GM18867 (cell line): ENCODE data around the gene ZNF438.
"Not testable (repeated sequence)": the region's sequence is repeated elsewhere in the genome, so short reads cannot be mapped to it uniquely, and the experiment has no call there.

Source experiments
- ATAC-seq: cut with Tn5 transposase; IDR thresholded peaks from one replicate; pipeline ENCODE4 v1.9.1; 2021; ENCODE audit warnings: mild to moderate bottlenecking, moderate library complexity; ENCODE audit not compliant: unreplicated experiment

ZNF438 gene, protein sequence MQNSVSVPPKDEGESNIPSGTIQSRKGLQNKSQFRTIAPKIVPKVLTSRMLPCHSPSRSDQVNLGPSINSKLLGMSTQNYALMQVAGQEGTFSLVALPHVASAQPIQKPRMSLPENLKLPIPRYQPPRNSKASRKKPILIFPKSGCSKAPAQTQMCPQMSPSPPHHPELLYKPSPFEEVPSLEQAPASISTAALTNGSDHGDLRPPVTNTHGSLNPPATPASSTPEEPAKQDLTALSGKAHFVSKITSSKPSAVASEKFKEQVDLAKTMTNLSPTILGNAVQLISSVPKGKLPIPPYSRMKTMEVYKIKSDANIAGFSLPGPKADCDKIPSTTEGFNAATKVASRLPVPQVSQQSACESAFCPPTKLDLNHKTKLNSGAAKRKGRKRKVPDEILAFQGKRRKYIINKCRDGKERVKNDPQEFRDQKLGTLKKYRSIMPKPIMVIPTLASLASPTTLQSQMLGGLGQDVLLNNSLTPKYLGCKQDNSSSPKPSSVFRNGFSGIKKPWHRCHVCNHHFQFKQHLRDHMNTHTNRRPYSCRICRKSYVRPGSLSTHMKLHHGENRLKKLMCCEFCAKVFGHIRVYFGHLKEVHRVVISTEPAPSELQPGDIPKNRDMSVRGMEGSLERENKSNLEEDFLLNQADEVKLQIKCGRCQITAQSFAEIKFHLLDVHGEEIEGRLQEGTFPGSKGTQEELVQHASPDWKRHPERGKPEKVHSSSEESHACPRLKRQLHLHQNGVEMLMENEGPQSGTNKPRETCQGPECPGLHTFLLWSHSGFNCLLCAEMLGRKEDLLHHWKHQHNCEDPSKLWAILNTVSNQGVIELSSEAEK

DNA sequence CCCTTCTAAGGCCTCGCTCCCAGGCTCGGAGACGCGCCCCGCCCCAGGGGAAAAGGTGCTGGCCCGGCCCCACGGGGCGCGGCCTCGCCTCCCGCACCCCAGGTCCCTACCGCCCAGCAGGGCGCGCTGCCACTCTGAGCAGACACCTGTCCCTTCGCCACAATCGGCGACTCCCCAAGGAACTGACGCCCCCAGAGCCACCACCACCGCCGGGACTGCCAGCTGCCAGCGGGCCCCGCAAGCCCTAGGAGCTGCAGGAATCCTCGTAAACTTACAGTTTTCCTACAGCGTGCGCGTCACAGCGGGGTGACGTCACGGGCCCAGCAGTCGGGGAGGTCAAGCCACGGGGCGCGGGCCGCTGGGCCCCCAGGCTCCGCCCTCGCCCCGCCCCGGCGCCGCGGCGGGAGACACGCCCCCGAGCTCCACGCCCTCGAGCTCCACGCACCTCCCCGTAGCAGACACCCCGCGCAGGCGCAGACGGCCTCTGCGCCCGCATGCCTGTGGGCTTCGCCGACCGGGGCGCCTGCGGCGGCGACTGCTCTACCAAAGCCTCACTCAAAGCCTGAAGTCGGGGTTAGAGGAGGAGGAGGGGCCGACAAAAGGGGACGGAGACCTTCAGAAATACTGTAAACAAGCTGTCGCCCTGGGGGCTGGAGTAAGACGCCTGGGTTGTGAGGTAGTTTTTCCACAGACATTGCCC lies at the start of gene ZNF438:
Gene ZNF438, minus strand, starts transcription at position 308 of the 700 bp plus-strand sequence. CDS start 154,831 bp downstream, outside the sequence.
- ATAC-seq = peak; percentile 86

DNA sequence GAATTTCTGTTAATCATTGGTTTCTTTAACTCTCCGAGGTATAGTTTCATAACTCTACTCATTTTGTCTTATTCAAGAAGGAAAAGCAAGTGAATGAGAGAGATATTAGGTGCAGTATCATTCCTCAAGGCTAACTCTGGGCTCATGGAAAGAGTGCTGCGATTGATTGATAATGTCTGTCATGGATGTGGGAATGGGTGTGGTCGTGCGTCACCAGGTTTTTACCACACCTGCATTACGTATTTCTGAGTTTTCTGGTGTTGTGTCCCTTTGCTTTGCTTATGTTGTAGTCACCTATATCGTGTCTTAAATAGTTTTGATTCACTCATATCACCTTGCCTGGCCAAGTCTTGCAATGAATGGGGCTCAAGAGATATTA lies 44.9 kb upstream of the ZNF438 start:
- ATAC-seq = no peak

DNA sequence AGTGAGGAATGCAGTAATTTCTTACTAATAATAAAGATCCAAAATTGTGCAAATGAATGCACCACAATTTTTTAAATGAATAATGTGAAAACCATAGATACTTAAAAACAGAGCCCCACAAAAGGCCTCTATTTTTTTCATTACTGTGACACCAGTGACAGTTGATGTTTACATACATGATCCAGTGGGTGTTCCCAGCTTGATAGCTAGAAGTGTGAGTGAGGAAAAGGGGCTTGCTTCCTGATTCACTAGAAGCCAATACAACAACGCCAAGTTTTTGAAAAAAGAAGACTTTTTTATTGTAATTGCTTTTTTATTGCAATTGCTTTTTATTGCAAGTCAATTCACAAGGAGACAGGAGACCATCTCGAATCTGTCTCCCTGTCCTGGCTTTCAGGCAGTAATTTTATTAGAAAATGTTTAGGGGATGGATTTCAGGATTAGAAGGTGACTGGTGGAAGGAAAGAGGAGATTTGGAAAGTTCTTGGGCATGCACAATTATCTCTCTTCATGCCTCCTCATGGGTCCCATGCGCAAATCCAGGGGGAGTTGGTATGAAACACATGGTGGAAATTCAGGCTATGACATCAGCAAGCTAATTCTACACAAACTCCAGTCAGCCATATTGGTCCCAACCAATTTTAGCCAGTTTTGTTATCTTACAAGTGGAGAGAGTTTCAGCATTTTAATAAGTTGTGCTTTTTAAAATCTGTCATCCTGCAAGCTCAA lies 44.4 kb upstream of the ZNF438 start:
- no peak for ATAC-seq

DNA sequence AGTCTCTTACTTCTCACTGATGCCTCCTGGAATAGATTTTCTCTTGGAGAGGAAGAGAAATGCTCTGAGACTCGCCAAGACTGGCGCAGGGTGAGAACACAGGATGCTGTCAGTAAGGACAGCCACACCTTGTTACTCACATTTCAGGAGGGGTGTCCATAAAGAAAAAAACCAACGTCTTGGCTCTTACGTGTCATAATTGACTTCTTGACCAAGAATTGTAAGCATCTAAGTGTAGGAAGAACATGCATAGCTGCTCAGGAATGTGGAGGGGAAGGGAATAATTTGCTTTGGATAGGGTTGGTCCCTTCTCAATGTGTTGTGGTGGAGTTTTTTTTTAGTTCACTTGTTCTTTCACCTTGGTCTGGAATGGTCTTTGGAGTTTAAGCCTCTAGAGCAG lies 43.8 kb upstream of the ZNF438 start:
- ATAC-seq = no peak

DNA sequence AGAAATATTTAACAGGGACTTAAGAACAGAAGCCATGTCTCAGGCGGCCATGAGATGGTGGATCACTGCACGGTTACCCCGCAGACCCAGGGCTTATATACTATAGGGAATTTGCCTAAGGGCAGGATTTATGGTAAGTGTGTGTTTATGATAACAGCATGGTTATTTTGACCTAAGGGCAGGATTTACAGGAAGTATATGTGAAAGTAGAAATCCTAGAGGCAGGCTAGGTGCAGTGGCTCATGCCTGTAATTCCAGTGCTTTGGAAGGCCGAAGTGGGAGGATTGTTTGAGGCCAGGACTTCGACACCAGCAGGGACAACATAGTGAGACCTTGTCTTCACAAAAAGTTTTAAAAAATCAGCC lies 43.0 kb upstream of the ZNF438 start:
- no peak for ATAC-seq

DNA sequence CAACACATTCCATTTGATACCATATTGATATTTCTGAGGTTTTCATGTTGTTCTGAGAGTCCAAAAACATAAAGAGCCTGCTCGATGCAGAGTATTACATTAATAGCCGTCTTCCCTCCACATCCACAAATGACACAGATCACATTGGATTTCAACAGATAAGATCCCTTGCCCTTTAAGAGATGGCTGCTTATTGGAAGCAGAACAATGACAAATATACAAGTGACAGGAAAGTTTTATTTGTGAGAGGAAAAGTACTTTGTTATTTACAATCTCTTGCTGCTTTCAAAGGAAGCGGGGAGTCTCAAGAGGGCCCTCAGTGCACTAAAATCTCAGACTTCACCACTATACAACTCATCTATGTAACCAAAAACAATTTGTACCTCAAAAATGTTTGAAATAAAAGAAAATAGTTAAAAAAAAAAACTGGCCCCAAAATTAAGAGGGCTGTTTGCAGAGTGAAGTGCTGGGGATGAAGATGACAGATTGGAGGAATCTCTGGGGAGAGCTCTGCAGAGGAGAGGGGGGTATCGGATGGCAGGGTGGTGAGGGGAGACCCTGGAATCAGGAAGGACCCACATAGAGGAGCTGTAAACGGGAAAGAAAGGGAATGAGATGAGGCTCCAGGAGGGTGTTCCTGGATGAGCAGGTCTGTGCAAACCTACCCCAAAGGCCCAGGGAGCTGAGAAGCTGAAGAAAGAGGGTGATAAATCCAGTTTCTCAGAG lies 42.5 kb upstream of the ZNF438 start:
- no peak for ATAC-seq

DNA sequence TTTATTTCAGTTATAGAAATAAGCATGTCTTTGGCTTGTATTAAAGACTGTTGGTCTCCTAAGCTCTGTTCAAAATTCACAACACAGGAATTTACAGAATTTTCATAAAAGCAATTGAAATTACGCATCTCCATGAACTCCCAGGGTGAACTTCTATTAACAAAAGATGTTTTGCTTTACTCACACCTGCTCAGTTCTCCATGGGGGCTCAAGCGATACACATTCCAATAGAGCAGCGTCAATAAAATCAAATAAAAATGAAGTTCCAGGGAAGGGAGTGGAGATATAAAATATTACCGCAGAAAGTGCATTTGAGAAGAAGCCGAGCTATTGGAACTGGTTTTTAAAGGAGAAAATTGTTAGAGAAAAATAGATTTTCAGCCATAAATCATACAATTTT lies 41.5 kb upstream of the ZNF438 start:
- ATAC-seq = no peak

DNA sequence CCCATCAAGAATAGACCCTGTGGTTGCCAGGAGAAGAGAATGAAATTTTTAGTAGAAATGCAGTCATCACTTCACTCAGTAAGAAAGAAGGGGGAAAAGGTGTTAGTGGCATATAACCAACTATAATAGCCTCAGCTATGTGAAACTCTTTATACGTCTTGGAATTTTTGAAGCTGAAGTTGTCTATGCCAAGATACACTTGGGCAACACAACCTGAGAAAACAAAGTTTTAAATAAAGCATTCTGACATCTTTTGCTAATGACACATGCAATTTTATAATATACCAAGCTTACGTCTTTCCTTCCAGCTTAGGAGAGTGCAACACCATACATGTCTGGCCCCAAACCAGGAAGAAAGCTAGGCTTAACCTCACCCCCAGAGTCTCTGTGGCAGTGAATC lies 40.8 kb upstream of the ZNF438 start:
- ATAC-seq = no peak

DNA sequence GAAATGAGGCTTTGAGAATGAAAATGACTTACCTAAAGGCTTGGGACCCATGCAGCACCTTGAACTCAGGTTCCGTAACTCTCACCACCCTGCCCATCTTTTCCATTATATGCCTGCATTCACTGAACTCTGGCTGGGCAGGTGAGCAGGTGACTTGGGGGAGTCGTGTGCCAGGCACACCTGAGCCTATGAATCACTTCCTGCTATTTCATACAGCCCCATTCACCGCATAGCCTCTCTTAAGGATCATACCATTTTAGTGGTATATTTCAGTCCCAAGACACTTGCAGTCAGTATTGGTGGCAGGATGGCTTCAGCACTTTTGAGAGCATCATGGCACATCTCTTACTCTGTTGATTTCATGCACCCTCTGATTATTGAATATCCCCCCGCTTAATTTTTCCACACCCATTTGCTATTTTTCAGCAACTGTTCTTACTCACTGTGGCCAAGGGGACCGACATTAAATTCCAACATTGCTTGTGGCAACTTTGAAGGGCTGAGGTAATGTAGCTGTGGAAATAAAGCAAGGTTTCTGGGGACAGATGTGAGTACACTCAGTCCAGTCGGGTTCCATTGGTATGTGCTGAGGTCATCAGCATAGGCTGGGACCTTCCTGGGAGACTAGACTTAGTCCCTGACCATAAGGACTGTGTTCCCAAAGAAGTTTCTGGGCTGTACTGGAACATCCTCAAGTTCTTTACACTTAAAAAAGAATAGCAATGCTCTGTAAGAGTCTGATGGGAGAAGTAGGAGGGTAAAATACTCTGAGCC lies 39.8 kb upstream of the ZNF438 start:
- no peak for ATAC-seq

DNA sequence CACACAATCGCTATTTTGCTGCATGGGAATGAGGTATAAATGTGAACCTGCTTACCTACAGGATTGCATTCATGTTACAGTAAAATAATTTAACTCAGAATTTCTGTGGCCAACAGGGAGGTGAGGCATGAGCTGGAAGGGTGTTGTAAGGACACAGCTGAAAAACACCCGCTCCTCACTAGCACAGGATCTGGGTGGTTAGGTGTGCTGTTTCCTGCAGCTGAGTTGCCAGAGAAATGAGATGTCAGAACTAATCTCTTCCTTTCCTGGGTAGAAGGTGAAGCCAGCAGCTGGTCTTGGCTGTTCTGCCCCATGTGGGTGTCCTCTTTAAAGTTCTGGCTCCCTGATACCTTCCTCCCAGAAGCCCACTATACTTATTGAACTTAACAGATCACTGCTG lies 39.0 kb upstream of the ZNF438 start:
- no peak for ATAC-seq

DNA sequence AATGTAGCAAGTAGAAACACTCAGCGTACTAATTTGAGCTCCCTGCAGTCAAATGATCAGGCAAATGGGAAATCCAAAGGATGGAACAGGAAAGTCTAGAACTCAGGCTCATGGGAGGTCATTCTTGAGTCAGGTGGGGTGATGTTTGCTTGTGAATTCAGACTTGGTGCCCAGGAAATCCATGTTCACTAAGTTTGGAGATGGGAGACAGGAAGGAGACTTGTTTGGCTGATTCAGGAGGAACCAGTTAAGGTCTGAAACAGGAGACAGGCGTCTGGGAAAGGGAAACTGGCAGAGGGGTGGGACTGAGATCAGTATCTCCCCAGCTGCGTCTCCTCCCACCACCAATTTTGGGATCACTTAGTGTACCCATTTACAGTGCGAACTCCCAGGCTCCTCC lies 38.4 kb upstream of the ZNF438 start:
- ATAC-seq = no peak

DNA sequence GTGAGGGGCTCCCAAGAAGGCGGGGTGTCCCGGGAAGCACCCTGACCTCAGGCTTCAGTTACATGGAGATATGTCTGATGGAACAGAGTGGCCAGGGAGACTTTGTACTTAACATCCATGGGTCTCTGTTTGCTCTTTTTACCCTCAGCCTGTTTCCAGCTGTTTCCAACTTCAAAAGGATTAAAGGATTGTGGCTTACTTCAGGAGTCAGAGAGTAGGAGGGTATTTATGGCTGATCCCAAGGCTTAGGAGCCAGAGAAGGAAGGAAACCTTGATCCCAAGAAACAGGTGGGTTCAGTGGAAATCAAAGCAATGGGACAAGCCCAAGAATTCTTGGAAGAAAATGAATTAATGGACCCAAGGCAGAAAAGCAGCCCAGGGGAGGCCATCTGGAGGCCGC lies 37.7 kb upstream of the ZNF438 start:
- ATAC-seq = no peak

DNA sequence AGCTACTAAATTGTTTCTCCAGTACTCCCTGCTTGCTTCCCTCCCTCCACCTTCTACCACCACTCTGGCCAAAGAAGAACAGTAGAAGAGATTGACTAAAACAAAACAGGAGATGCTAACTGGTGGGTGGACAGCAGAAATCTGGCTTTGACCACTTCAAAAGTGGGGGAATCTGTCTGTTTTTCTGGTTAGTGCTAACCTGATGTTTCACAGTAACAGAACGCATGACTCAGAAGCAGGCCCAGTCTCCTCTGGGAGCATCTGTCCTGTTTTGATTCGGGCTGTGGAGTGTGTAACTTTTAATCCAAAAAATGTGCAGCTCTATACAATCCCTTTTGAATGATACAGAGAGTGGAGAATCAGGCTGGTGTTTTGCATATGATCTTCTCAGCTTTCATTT lies 32.7 kb upstream of the ZNF438 start:
- ATAC-seq = no peak

DNA sequence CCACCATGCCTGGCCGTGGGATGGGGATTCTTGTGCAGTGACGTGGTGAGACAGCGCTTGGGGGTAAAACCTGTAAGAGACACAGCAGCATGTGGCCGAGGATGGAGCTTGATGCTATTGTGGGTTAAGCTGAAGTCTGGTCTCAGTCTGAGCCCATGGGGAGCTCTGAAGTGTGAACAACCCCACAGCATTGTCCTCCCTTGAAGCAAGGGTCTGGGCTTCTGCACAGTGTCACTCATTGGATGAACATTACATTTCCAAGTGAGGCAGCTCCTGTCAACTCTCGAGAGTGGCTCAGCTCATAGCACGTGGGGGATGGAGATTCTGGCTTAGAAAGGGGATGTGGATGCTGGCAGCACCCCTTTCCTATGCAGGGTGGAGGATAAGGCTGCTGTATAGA lies 32.2 kb upstream of the ZNF438 start:
- no peak for ATAC-seq

DNA sequence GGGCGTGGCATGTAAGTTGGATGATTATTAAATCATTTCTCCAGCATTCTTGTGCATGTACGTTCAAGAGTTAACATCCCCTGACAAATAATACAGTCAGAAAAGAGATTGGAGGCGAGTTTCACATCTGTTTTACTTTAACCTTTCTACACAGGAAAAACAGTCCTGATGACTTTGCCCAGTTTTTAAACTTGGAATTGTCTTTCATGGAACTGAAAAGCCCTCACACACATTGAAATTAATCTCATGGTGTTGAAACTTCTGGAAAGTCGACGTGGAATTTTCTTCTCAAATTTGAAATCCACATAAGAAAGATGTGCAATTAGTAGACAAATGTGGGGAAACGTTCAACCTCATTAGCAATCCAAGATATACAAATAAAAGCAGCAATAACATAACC lies 31.2 kb upstream of the ZNF438 start:
- ATAC-seq = no peak

DNA sequence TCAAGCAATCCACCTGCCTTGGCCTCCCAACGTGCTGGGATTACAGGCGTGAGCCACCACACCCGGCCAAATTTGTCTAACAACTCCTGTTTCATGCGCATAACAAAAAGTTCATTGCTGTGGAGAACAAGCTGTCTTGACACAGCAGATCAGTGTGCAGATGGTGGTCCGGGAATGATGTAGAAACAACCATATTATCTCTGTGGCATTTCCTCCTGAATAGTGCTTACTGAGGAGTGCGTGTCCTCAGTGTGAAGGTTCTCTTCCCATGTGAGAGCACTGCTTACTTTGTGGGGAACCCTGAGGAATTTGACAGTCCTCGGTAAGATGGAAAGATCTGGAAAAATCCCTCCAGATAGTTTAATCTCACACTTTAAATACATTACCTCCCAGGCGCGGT lies 30.3 kb upstream of the ZNF438 start:
- no peak for ATAC-seq

DNA sequence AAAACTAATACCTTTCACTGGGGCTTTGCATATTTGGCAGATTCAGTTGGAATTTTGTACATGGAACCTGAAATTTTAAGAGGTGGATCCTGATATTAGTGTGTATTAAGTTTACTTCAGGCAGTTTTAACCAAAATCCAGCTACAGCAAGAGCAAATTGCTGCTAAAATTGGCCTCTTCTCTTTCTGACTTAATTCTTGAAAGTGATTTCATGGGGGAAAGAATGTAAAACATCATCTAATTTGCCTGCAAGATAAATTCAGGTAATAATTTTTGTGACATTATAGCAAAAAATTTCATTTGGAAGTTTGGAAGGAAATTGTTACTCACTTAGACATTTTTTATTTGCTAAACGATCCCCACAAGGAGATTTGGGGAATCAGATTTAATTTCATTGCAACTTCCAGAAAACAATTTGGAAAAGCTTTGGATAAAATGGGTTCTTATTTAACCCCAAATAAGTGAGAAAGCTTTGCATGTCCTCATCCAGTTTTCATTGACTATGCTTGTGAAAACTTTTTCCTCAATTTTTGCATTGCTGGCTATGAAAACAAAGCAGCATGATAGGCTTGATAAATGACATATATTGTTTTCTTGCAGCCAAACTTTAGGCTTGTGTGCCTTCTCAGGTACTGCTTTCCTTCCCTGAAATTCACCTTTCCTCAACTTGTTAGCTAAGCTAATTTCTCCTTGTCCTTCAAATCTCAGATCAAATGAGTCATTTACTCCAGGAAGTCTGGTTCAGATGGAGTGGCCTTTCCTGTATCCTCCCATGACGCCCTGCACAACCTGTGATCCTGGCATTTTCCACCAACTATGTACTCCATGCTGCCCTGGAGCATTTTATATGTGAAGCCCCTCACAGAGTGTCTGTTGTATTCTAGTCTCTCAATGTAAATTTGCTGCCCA lies 27.4 kb upstream of the ZNF438 start:
- no peak for ATAC-seq

DNA sequence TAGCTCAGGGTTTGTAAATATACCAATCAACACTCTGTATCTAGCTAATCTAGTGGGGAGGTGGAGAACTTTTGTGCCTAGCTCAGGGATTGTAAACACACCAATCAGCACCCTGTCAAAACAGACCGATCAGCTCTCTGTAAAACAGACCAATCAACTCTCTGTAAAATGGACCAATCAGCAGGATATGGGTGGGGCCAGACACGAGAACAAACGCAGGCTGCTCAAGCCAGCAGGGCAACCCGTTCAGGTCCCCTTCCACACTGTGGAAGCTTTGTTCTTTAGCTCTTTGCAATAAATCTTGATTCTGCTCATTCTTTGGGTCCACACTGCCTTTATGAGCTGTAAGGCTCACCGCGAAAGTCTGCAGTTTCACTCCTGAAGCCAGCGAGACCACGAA lies 25.0 kb upstream of the ZNF438 start:
- not testable (repeated sequence) for ATAC-seq
